ENCODE results near the gene NUBP2.
"Not testable (repeated sequence)": the region's sequence is repeated elsewhere in the genome, so short reads cannot be mapped to it uniquely, and the experiment has no call there.

NUBP2 gene

DNA sequence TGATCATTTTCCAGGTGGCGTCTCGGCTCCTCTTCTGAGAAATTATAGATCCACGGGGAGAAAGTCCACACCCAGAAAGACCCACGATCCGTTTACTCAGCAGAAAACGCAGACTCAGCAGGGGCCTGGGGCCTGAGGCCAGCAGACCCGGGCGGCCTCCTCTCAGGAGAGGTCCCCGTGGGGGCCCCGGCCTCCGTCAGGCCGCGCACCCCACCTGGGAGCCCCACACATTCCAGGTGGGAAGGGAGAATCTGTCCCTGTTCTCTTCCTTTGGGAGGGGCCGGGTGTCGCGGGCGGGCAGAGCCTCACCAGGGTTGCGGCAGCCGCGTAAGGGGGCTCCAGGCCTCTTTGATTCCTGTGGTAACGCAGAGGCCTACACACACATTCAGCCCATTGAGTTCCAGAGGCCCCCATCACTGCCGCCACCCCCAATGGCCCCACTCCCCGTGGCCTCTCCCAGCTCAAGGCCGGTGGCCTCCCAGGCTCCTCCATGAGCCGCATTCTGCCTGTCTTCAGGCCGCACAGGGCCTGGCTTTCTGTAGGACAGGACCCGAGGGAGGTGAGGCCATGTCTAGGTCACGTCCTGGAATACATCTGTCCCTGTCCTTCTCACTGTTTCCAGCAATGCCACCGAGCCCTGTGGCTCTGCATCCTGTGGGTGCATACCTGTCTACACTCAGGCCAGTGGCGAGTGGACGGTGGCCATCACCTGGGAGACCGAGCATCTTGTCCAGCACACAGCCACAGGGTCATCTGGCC lies 12.3 kb downstream of the NUBP2 start:
- TF ChIP-seq, protein P1, sequence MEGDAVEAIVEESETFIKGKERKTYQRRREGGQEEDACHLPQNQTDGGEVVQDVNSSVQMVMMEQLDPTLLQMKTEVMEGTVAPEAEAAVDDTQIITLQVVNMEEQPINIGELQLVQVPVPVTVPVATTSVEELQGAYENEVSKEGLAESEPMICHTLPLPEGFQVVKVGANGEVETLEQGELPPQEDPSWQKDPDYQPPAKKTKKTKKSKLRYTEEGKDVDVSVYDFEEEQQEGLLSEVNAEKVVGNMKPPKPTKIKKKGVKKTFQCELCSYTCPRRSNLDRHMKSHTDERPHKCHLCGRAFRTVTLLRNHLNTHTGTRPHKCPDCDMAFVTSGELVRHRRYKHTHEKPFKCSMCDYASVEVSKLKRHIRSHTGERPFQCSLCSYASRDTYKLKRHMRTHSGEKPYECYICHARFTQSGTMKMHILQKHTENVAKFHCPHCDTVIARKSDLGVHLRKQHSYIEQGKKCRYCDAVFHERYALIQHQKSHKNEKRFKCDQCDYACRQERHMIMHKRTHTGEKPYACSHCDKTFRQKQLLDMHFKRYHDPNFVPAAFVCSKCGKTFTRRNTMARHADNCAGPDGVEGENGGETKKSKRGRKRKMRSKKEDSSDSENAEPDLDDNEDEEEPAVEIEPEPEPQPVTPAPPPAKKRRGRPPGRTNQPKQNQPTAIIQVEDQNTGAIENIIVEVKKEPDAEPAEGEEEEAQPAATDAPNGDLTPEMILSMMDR (IDR thresholded peaks at IDR 0.05; ENCODE audit: borderline replicate concordance, insufficient read depth, low read depth, low read length), result no peak
- no peak overlapping the region for H3K4me3 ChIP-seq (ENCODE audit: low read depth, low read length)

DNA sequence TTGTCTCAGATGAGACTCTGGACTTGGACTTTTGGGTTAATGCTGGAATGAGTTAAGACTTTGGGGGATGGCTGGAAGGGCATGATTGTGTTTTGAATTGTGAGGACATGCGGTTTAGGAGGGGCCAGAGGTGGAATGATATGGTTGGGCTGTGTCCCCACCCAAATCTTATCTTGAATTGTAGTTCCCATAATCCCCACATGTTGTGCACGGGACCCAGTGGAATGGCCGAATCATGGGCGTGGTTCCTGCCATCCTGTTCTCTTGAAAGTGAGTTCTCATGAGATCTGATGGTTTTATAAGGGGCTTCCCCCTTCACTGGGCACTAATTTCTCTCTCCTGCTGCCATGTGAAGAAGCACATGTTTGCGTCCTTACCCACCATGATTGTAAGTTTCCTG lies 16.5 kb downstream of the NUBP2 start:
- not testable (repeated sequence) for H3K4me3 ChIP-seq (ENCODE audit: low read depth, low read length)

DNA sequence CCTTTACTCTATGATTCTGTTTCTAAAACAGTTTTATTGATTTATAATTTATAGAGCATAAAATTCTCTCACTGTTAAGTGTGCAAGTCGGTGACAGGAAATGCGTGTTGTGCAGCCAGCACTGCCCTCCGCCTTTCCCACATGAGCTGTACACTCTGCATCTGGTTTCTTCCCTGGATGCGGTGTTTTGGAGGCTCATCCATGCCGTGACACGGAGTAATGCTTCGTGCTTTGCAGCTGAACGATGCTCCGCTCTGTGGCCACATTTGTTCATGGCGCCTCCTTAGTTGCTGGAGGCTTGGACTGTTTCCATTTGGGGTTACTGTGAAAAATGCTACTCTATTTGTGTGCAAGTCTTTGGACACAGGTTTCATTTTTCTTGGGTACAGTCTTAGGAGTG lies 17.9 kb downstream of the NUBP2 start:
- no peak overlapping the region for H3K4me3 ChIP-seq (ENCODE audit: low read depth, low read length)
- TF ChIP-seq, protein P1 (IDR thresholded peaks at IDR 0.05; ENCODE audit: borderline replicate concordance, insufficient read depth, low read depth, low read length), result no peak

DNA sequence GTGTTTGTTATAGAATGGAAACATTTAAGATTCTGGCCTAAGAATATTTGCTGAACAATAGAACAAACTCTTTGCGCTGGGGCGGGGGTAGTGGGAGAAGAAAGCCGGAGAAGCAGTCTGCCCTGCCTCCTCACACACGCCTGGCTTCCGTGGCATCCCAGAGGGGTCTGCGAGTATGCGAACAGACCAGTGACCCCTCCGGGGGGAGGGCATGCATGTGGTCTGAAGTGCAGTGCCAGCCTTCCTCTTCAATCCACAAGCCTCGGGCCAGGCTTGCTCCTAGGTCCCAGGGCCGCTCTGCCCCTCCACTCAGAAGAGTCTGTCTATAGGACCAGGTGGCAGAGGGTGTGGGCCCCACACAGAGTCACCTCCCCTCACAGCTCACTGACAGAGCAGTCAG lies 24.9 kb downstream of the NUBP2 start:
- TF ChIP-seq, protein P1 (IDR thresholded peaks at IDR 0.05; ENCODE audit: borderline replicate concordance, insufficient read depth, low read depth, low read length), result no peak
- H3K4me3 ChIP-seq (ENCODE audit: low read depth, low read length), result no peak overlapping the region

DNA sequence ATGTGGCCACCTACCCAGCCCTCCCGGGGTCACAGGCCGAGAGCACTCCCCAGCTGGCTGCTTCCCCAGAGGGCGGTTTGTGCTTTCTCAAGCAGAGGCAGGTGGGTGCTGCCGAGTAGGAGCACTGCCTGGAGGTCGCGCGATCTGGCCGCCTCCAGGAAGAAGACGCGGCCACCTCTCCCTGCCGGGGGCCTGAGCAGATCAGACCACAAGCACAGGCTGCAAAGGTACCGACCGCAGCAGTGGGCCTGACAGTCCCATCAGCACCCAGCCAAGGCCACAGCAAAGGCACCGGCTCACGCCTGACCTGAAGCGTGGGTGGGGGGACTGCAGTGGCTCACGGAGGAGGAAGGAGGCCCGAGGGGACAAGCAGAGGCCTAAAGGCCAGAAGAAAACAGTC lies 25.9 kb downstream of the NUBP2 start:
- TF ChIP-seq, protein P1 (IDR thresholded peaks at IDR 0.05; ENCODE audit: borderline replicate concordance, insufficient read depth, low read depth, low read length), result no peak
- no peak overlapping the region for H3K4me3 ChIP-seq (ENCODE audit: low read depth, low read length)

DNA sequence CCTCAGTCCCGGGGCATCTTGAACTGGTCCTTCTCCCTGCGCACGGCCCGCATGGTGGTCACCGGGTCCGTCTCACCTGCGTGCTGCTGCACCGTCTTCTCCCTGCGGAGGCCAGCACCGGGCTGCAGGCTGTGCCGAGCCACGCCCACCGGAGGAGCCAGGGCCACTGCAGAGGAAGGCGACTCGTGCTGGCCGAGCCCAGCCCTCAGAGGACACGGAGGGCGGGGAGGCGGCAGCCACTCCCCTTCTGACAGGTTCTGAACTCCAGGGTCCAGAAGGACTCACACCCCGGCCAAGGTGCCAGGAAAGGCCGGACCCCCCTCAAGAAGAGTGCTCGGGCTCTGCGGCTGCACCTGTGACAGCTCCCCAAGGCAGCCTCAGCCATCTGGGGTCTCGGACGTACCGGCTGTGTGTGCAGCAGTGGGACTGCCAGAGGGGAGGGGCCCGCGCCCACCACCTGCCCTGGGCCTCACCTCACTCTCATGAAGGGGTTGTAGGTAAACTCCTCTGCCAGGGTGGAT lies 26.6 kb downstream of the NUBP2 start:
- TF ChIP-seq, protein P1 (IDR thresholded peaks at IDR 0.05; ENCODE audit: borderline replicate concordance, insufficient read depth, low read depth, low read length), result no peak
- no peak overlapping the region for H3K4me3 ChIP-seq (ENCODE audit: low read depth, low read length)

DNA sequence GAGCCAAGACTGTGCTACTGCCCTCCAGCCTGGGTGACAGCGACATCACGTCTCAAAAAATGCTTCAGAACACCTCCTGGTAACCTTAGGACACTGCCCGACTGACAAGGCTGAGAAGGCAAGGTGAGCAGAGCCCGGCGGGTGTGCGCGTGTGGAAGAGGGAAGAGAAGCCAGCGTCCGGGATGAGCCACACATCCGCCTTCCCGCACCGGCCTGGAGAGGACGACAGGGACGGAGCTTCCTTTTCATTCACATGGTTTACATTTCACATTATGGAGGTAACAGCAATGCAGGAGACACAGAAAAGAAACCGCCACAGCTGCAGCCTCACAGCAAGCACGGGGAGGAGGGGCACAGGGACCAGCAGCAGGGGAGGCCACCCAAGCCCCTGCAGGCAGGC lies 27.3 kb downstream of the NUBP2 start:
- TF ChIP-seq, protein P1 (IDR thresholded peaks at IDR 0.05; ENCODE audit: borderline replicate concordance, insufficient read depth, low read depth, low read length), result no peak
- H3K4me3 ChIP-seq (ENCODE audit: low read depth, low read length), result no peak overlapping the region

Data from GM12875 (cell line).